AG08396 (cell line): ENCODE results near the gene GLYAT.
"Not testable (repeated sequence)": the region's sequence is repeated elsewhere in the genome, so short reads cannot be mapped to it uniquely, and the experiment has no call there.

Source experiments
- DNase-seq: peaks from one replicate; pipeline ENCODE4 v3.0.0; 2012; ENCODE audit warnings: low spot score, mixed read lengths

GLYAT gene

GRCh38 chr11:58742981-58743880 lies 11.5 kb upstream of the GLYAT start:
- no peak for DNase-seq

GRCh38 chr11:58742140-58742539 lies 10.4 kb upstream of the GLYAT start:
- no peak for DNase-seq

GRCh38 chr11:58741127-58741526 lies 9.4 kb upstream of the GLYAT start:
- DNase-seq: no peak

- no peak for DNase-seq
Observed at GRCh38 chr11:58740447-58740846, 8.7 kb upstream of the GLYAT start.

GRCh38 chr11:58739725-58740430 lies 8.1 kb upstream of the GLYAT start:
- DNase-seq: peak; percentile 16

- no peak for DNase-seq
Observed at GRCh38 chr11:58734681-58735490, 3.1 kb upstream of the GLYAT start.

GRCh38 chr11:58730507-58731089 lies 1.1 kb downstream of the GLYAT start:
- no peak for DNase-seq

GRCh38 chr11:58727415-58727797 lies 4.3 kb downstream of the GLYAT start:
- DNase-seq: no peak

GRCh38 chr11:58726737-58727414 lies 4.9 kb downstream of the GLYAT start:
- DNase-seq: no peak

- no peak for DNase-seq
Observed at GRCh38 chr11:58719406-58720117, 12.2 kb downstream of the GLYAT start.

- no peak for DNase-seq
Observed at GRCh38 chr11:58712531-58712930, 19.2 kb downstream of the GLYAT start.

- no peak for DNase-seq
Observed at GRCh38 chr11:58711832-58712231, 19.9 kb downstream of the GLYAT start.

- no peak for DNase-seq
Observed at GRCh38 chr11:58707767-58708166, 24.0 kb downstream of the GLYAT start.

GRCh38 chr11:58696825-58697224 lies 34.9 kb downstream of the GLYAT start:
- DNase-seq: not testable (repeated sequence)

GRCh38 chr11:58693026-58693425 lies 38.7 kb downstream of the GLYAT start:
- no peak for DNase-seq

- no peak for DNase-seq
Observed at GRCh38 chr11:58691675-58692074, 40.1 kb downstream of the GLYAT start.

- DNase-seq: no peak
Observed at GRCh38 chr11:58688789-58689503, 42.8 kb downstream of the GLYAT start.

GRCh38 chr11:58685973-58686722 lies 45.6 kb downstream of the GLYAT start:
- DNase-seq: no peak

- not testable (repeated sequence) for DNase-seq
Observed at GRCh38 chr11:58682660-58683059, 49.1 kb downstream of the GLYAT start.
